Trophoblast cell (in vitro differentiated cells and primary cell): ENCODE results near the gene MTCH1.

Source experiments
- DNase-seq, 2 donors: peaks; one replicate each; pipeline ENCODE4 v3.0.0-alpha.2; 2016
- H2AFZ ChIP-seq: 2 replicates; pipeline ENCODE4 v1.6.1; 2013; ENCODE audit warnings: low read length, moderate library complexity, mild to moderate bottlenecking; ENCODE audit not compliant: insufficient read depth, poor library complexity
- H2AK5ac ChIP-seq: 2 replicates; pipeline ENCODE4 v1.6.1; 2013; ENCODE audit warnings: mild to moderate bottlenecking, low read length
- H2BK120ac ChIP-seq: 2 replicates; pipeline ENCODE4 v1.6.1; 2013; ENCODE audit warnings: low read length, mild to moderate bottlenecking, moderate library complexity; ENCODE audit not compliant: insufficient read depth, poor library complexity
- H2BK12ac ChIP-seq: 2 replicates; pipeline ENCODE4 v1.6.1; 2013; ENCODE audit warnings: mild to moderate bottlenecking, low read length, moderate library complexity
- H2BK5ac ChIP-seq: 2 replicates; pipeline ENCODE4 v1.6.1; 2013; ENCODE audit warnings: low read length, low read depth, moderate library complexity, mild to moderate bottlenecking; ENCODE audit not compliant: poor library complexity
- H3K14ac ChIP-seq: 2 replicates; pipeline ENCODE4 v1.6.1; 2013; ENCODE audit warnings: mild to moderate bottlenecking, low read length
- H3K18ac ChIP-seq: 2 replicates; pipeline ENCODE4 v1.6.1; 2013; ENCODE audit warnings: mild to moderate bottlenecking, low read length
- H3K23ac ChIP-seq: 2 replicates; pipeline ENCODE4 v1.6.1; 2013; ENCODE audit warnings: low read length
- H3K27ac ChIP-seq: 2 replicates; pipeline ENCODE4 v1.5.1; 2013; ENCODE audit warnings: low read depth, mild to moderate bottlenecking, inconsistent platforms, low read length, moderate library complexity
- H3K27me3 ChIP-seq: 2 replicates; pipeline ENCODE4 v1.6.1; 2013; ENCODE audit warnings: inconsistent platforms, mild to moderate bottlenecking, low read length, moderate library complexity; ENCODE audit not compliant: insufficient read depth
- H3K36me3 ChIP-seq, 2 experiments: 1 replicate in 1 of 2; 2 replicates in 1 of 2; pipeline ENCODE4 v1.6.1; 2013; ENCODE audit warnings: low read length in 2 of 2, mild to moderate bottlenecking in 2 of 2, moderate library complexity in 1 of 2; ENCODE audit not compliant: insufficient read depth in 2 of 2, control insufficient read depth in 1 of 2
- H3K4ac ChIP-seq: 2 replicates; pipeline ENCODE4 v1.6.1; 2013; ENCODE audit warnings: low read depth, mild to moderate bottlenecking, low read length, moderate library complexity
- H3K4me1 ChIP-seq, 2 experiments: 1 replicate in 1 of 2; 2 replicates in 1 of 2; pipeline ENCODE4 v1.6.1; 2013; ENCODE audit warnings: low read length in 2 of 2, mild to moderate bottlenecking in 2 of 2, moderate library complexity in 1 of 2; ENCODE audit not compliant: insufficient read depth in 2 of 2, control insufficient read depth in 1 of 2
- H3K4me2 ChIP-seq: 2 replicates; pipeline ENCODE4 v1.6.1; 2013; ENCODE audit warnings: inconsistent platforms, mild to moderate bottlenecking, low read length, moderate library complexity
- H3K4me3 ChIP-seq: 2 replicates; pipeline ENCODE4 v1.5.1; 2013; ENCODE audit warnings: mild to moderate bottlenecking, low read depth, low read length, inconsistent platforms
- H3K79me1 ChIP-seq: one replicate; pipeline ENCODE4 v1.6.1; 2013; ENCODE audit warnings: low read length
- H3K79me2 ChIP-seq: 2 replicates; pipeline ENCODE4 v1.6.1; 2013; ENCODE audit warnings: low read length, mild to moderate bottlenecking; ENCODE audit not compliant: control insufficient read depth, insufficient read depth, poor library complexity
- H3K9ac ChIP-seq: 2 replicates; pipeline ENCODE4 v1.6.1; 2013; ENCODE audit warnings: mild to moderate bottlenecking, low read length
- H3K9me3 ChIP-seq: 2 replicates; pipeline ENCODE4 v1.6.1; 2013; ENCODE audit warnings: low read depth, mild to moderate bottlenecking, control low read depth, inconsistent platforms, low read length; ENCODE audit not compliant: insufficient read depth
- H4K12ac ChIP-seq: 2 replicates; pipeline ENCODE4 v1.6.1; 2013; ENCODE audit warnings: low read depth, mild to moderate bottlenecking, low read length, moderate library complexity
- H4K8ac ChIP-seq: 2 replicates; pipeline ENCODE4 v1.6.1; 2013; ENCODE audit warnings: low read depth, mild to moderate bottlenecking, low read length, moderate library complexity
- H4K91ac ChIP-seq: one replicate; pipeline ENCODE4 v1.6.1; 2013; ENCODE audit warnings: low read depth, mild to moderate bottlenecking, low read length, moderate library complexity
- WGBS: extraction: QIAGEN DNeasy Blood & Tissue Kit; methylation state at CpG from one replicate; pipeline ENCODE4 v1.1.7; 2013; ENCODE audit warnings: missing lambda C conversion rate; ENCODE audit not compliant: insufficient read length, insufficient coverage; ENCODE audit errors: extremely low coverage; 5-methylcytosine and 5-hydroxymethylcytosine counted together

MTCH1 gene

GRCh38 chr6:36980129-36980528, 5.9 kb downstream of the MTCH1 start:
- H3K27me3 ChIP-seq, result no peaks in the 10 kb centered on the region

DNA sequence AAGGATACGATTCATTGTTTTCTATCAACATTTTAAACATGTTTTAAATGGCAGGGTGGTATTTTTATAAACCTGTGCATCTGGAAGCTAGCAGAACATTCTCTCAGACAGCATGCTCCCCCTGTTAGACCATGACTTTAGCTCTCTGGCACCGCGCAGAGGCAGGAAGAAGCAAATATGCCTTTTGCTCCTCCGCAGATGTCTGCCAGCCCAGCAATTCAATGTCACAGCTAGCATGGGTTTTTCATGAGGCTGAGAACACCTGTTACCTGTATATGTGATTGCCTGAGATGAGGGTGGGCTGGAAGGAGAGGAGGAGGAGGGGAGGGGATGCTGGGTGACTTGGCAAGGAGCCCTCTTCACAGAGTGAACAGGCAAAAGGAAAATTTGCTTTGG, 6.7 kb downstream of the MTCH1 start:
- no peak overlapping the region for H2BK12ac ChIP-seq

More at GRCh38 chr6:36980129-36980528, 5.9 kb downstream of the MTCH1 start:
- H3K79me1 ChIP-seq, result peaks cover 2% of the 10 kb centered on the region
- peaks cover 17% of the 10 kb centered on the region for H3K79me2 ChIP-seq
- H4K12ac ChIP-seq, result no peak overlapping the region
- no peak overlapping the region for H3K4ac ChIP-seq
- H3K9me3 ChIP-seq, result no peaks in the 10 kb centered on the region
- H2BK12ac ChIP-seq, result no peak overlapping the region
- no peak overlapping the region for H4K8ac ChIP-seq
- H2AK5ac ChIP-seq, result no peak overlapping the region
- no peak overlapping the region for H2BK5ac ChIP-seq
- no peak overlapping the region for H3K4me2 ChIP-seq
- H3K9ac ChIP-seq, result no peak overlapping the region
- WGBS, result no CpG with 5 or more reads among the region's 6 CpGs
- no peak overlapping the region for H3K4me3 ChIP-seq
- DNase-seq, result no peak
- no peak overlapping the region for H2BK120ac ChIP-seq
- peaks cover 5 to 6% of the 10 kb centered on the region in 2 experiments for H3K4me1 ChIP-seq
- H3K23ac ChIP-seq, result no peak overlapping the region
- no peak overlapping the region for H3K14ac ChIP-seq
- H3K36me3 ChIP-seq, result peaks cover 43% of the 10 kb centered on the region in 2 experiments
- no peak overlapping the region for H2AFZ ChIP-seq
- no peak overlapping the region for H3K27ac ChIP-seq
- H3K18ac ChIP-seq, result no peak overlapping the region
- H4K91ac ChIP-seq, result no peak overlapping the region

GRCh38 chr6:36978421-36979346, 7.3 kb downstream of the MTCH1 start:
- Histone ChIP-seq H2AK5ac (no peak overlapping the region), H3K14ac (no peak overlapping the region), H2AFZ (no peak overlapping the region), H3K79me1 (no peaks in the 10 kb centered on the region), H3K4me2 (no peak overlapping the region), H3K23ac (no peak overlapping the region), H3K4ac (no peak overlapping the region), H3K36me3 (peaks cover 52 to 55% of the 10 kb centered on the region in 2 experiments), H2BK5ac (no peak overlapping the region), H3K4me1 (no peaks in the 10 kb centered on the region), H3K27ac (no peak overlapping the region), H3K79me2 (peaks cover 7% of the 10 kb centered on the region), H3K18ac (no peak overlapping the region), H4K8ac (no peak overlapping the region), H3K9ac (no peak overlapping the region), H2BK120ac (no peak overlapping the region), H3K4me3 (no peak overlapping the region), H2BK12ac (no peak overlapping the region), H4K12ac (no peak overlapping the region), H3K27me3 (no peaks in the 10 kb centered on the region), H3K9me3 (no peaks in the 10 kb centered on the region), H4K91ac (no peak overlapping the region)
- DNase-seq, result no peak
- WGBS, result no CpG with 5 or more reads among the region's 11 CpGs

More for the DNA sequence above, 6.7 kb downstream of the MTCH1 start:
- Histone ChIP-seq H4K12ac (no peak overlapping the region), H3K4me2 (no peak overlapping the region), H2AFZ (no peak overlapping the region), H3K4me1 (no peaks in the 10 kb centered on the region), H3K79me1 (no peaks in the 10 kb centered on the region), H3K23ac (no peak overlapping the region), H3K27ac (no peak overlapping the region), H3K79me2 (peaks cover 10% of the 10 kb centered on the region), H2BK5ac (no peak overlapping the region), H3K18ac (no peak overlapping the region), H2AK5ac (no peak overlapping the region), H3K9ac (no peak overlapping the region), H3K27me3 (no peaks in the 10 kb centered on the region), H2BK120ac (no peak overlapping the region), H4K91ac (no peak overlapping the region), H3K36me3 (peaks cover 48 to 50% of the 10 kb centered on the region in 2 experiments), H3K14ac (no peak overlapping the region), H3K9me3 (no peaks in the 10 kb centered on the region), H3K4ac (no peak overlapping the region), H4K8ac (no peak overlapping the region), H3K4me3 (no peak overlapping the region)
- no peak for DNase-seq
- WGBS, result no CpG with 5 or more reads among the region's 4 CpGs

DNA sequence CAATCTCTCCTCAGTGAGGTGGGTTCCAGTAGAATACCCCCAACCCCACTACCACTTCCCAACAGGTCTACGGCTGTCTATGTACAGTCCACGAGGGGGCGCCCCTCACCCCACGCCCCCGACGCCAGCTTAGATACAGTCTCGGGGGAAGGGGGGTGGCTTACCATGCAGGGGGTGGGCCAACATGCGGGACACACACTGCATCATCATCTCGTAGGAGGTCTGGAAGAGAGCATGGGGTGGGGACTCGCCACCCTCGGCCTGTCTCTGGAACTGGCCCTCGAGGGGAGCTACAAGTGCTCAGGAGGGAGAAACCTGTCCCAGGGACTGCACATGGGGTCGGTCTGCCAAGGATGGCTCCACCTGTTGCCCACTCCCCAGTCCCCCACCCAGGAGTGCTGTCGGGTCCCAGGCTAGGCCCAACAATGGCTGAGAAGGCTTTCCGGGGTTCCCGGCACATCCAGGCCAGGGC, 8.5 kb downstream of the MTCH1 start:
- Histone ChIP-seq H3K9me3 (no peaks in the 10 kb centered on the region), H4K8ac (no peak overlapping the region), H3K4ac (no peak overlapping the region), H3K9ac (no peak overlapping the region), H2BK12ac (no peak overlapping the region), H3K14ac (no peak overlapping the region), H3K4me2 (no peak overlapping the region), H3K4me1 (peaks cover 3% of the 10 kb centered on the region in 2 experiments), H2BK120ac (no peak overlapping the region), H3K27me3 (no peaks in the 10 kb centered on the region), H2AK5ac (no peak overlapping the region), H3K18ac (no peak overlapping the region), H3K79me1 (no peaks in the 10 kb centered on the region), H3K4me3 (no peak overlapping the region), H3K79me2 (peaks cover 4% of the 10 kb centered on the region), H3K36me3 (peaks cover 55 to 64% of the 10 kb centered on the region in 2 experiments), H2BK5ac (no peak overlapping the region), H4K12ac (no peak overlapping the region), H3K23ac (no peak overlapping the region), H3K27ac (no peak overlapping the region), H4K91ac (no peak overlapping the region), H2AFZ (no peak overlapping the region)
- no peak for DNase-seq
- no CpG with 5 or more reads among the region's 16 CpGs for WGBS
